ENCODE data around the gene PRKG1.

- no peak for TF ChIP-seq POLR2A (IDR thresholded peaks at IDR 0.05)
- TF ChIP-seq CTCF (IDR thresholded peaks at IDR 0.05) = no peak
- TF ChIP-seq POLR2AphosphoS5 (IDR thresholded peaks at IDR 0.05) = no peak
Measured at GRCh38 chr10:51926337-51926736, 852.0 kb downstream of the PRKG1 start.
